ENCODE data around the gene GALM. TPM values are rescaled to one million over a fixed set of nuclear protein-coding genes. Genes with fewer than 3 reads are reported as not detected.

GALM gene
- total and polyA plus RNA-seq, 7 experiments from 2014 or later: 4.3 to 52.5 (median 14.4) TPM

GRCh38 chr2:38653715-38654527, 12.0 kb upstream of the GALM start:
- Histone ChIP-seq H3K4me3 (ENCODE audit: low read length) (no peak overlapping the region), H3K9me3 (ENCODE audit: control insufficient read depth in 2 of 3, low read length in 3 of 3) (no peaks in the 10 kb centered on the region), H3K36me3 (ENCODE audit: control insufficient read depth in 2 of 3, insufficient read depth in 3 of 3, low read length in 3 of 3) (no peaks in the 10 kb centered on the region), H3K27me3 (ENCODE audit: control insufficient read depth in 2 of 2, insufficient read depth in 2 of 2, low read length in 2 of 2) (no peaks in the 10 kb centered on the region), H3K4me1 (ENCODE audit: control insufficient read depth in 2 of 2, insufficient read depth in 2 of 2, low read length in 2 of 2) (peaks cover 0 to 27% of the 10 kb centered on the region in 2 donors), H3K27ac (ENCODE audit: low read depth, low read length) (no peak overlapping the region)
- peak; percentile 71 for ATAC-seq
- ChIA-PET POLR2A (interaction anchor here (0.5 to 3.3 kb wide), 5 partner anchors 10 to 99 kb away, joined by 3 to 23 read pairs (median 3); partner anchors contain the start of gene GALM), CTCF (interaction anchor here (0.6 to 1.4 kb wide), 3 partner anchors 47 to 88 kb away, joined by 3 read pairs; no protein-coding TSS in a partner anchor)
- Mint-ChIP-seq H3K4me3 (peak overlapping the region in 5 of 10 donors; percentile 4 to 65 (median 41)), H3K36me3 (peaks cover 0 to 13% (median 0%) of the 10 kb centered on the region in 5 donors), H3K4me1 (peaks cover 11 to 67% (median 25%) of the 10 kb centered on the region in 7 donors), H3K9me3 (peaks cover 0 to 5% (median 0%) of the 10 kb centered on the region in 11 donors), H3K27me3 (no peaks in the 10 kb centered on the region), H3K27ac (peak overlapping the region in 7 of 9 donors; percentile 0 to 92 (median 19))
- peak in 2 of 9 donors; percentile 16 to 63 for DNase-seq
- intact Hi-C loops (cut with micrococcal nuclease): loop anchor here in 1 of 2 donors (1.0 kb wide), 2 partner anchors 10 to 13 kb away; no protein-coding TSS in a partner anchor

GRCh38 chr2:38654528-38655381, 11.2 kb upstream of the GALM start:
- Histone ChIP-seq H3K36me3 (ENCODE audit: control insufficient read depth in 2 of 3, insufficient read depth in 3 of 3, low read length in 3 of 3) (no peaks in the 10 kb centered on the region), H3K27ac (ENCODE audit: low read depth, low read length) (no peak overlapping the region), H3K4me1 (ENCODE audit: control insufficient read depth in 2 of 2, insufficient read depth in 2 of 2, low read length in 2 of 2) (peaks cover 0 to 27% of the 10 kb centered on the region in 2 donors), H3K9me3 (ENCODE audit: control insufficient read depth in 2 of 3, low read length in 3 of 3) (no peaks in the 10 kb centered on the region), H3K4me3 (ENCODE audit: low read length) (no peak overlapping the region), H3K27me3 (ENCODE audit: control insufficient read depth in 2 of 2, insufficient read depth in 2 of 2, low read length in 2 of 2) (no peaks in the 10 kb centered on the region)
- H3K27ac Mint-ChIP-seq: peak overlapping the region in 4 of 9 donors; percentile 0 to 92 (median 19)
- ATAC-seq (peak; percentile 18), DNase-seq (no peak)
- H3K9me3 Mint-ChIP-seq: peaks cover 0 to 8% (median 0%) of the 10 kb centered on the region in 11 donors
- peaks cover 11 to 68% (median 25%) of the 10 kb centered on the region in 7 donors for H3K4me1 Mint-ChIP-seq
- CTCF ChIA-PET: no interaction called here
- H3K27me3 Mint-ChIP-seq: no peaks in the 10 kb centered on the region
- intact Hi-C loops (cut with micrococcal nuclease): no loop called here
- POLR2A ChIA-PET: interaction anchor here (2.6 kb wide), 1 partner anchor 12 kb away, joined by 13 read pairs; the partner anchor contains the start of gene GALM
- H3K36me3 Mint-ChIP-seq: peaks cover 0 to 11% (median 0%) of the 10 kb centered on the region in 5 donors
- H3K4me3 Mint-ChIP-seq: peak overlapping the region in 1 of 10 donors; percentile 5

DNA sequence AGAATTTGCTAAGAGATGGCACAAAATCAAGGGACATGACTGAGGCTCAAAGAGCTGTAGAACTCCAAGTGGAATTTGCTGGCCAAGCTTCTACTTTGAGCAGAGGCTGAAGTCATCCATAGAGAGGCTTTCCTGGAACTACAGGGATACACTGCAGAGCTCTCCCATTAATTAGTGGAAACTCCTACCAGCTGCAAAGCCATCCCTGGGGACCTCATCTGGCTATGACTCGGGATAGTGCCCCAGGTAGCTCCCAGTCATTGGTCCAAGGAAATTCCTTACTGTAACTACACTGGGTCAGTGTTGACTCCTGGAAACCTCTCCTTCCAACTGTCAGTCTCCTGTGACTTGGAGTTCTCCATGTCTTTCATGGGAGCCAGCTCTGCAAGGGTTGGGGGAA, 10.5 kb upstream of the GALM start:
- Mint-ChIP-seq H3K4me1 (peaks cover 11 to 62% (median 25%) of the 10 kb centered on the region in 7 donors), H3K36me3 (peaks cover 0 to 9% (median 0%) of the 10 kb centered on the region in 5 donors), H3K27me3 (no peaks in the 10 kb centered on the region), H3K4me3 (no peak overlapping the region), H3K9me3 (peaks cover 0 to 7% (median 0%) of the 10 kb centered on the region in 11 donors), H3K27ac (peak overlapping the region in 3 of 9 donors; percentile 7 to 35 (median 17))
- Histone ChIP-seq H3K27me3 (ENCODE audit: control insufficient read depth in 2 of 2, insufficient read depth in 2 of 2, low read length in 2 of 2) (no peaks in the 10 kb centered on the region), H3K36me3 (ENCODE audit: control insufficient read depth in 2 of 3, insufficient read depth in 3 of 3, low read length in 3 of 3) (no peaks in the 10 kb centered on the region), H3K9me3 (ENCODE audit: control insufficient read depth in 2 of 3, low read length in 3 of 3) (no peaks in the 10 kb centered on the region), H3K4me1 (ENCODE audit: control insufficient read depth in 2 of 2, insufficient read depth in 2 of 2, low read length in 2 of 2) (peaks cover 0 to 27% of the 10 kb centered on the region in 2 donors), H3K4me3 (ENCODE audit: low read length) (no peak overlapping the region), H3K27ac (ENCODE audit: low read depth, low read length) (no peak overlapping the region)
- intact Hi-C loops (cut with micrococcal nuclease): no loop called here
- CTCF ChIA-PET: interaction anchor here (0.5 kb wide), 1 partner anchor 10 kb away, joined by 4 read pairs; no protein-coding TSS in a partner anchor
- DNase-seq (no peak), ATAC-seq (no peak)
- POLR2A ChIA-PET: interaction anchor here (2.6 kb wide), 1 partner anchor 11 kb away, joined by 13 read pairs; the partner anchor contains the start of gene GALM

- DNase-seq (no peak), ATAC-seq (no peak)
- no peaks in the 10 kb centered on the region for H3K27me3 ChIP-seq (ENCODE audit: control insufficient read depth in 2 of 2, insufficient read depth in 2 of 2, low read length in 2 of 2)
- Mint-ChIP-seq H3K27ac (no peak overlapping the region), H3K4me3 (no peak overlapping the region), H3K9me3 (peaks cover 0 to 7% (median 0%) of the 10 kb centered on the region in 11 donors), H3K27me3 (no peaks in the 10 kb centered on the region), H3K4me1 (peaks cover 11 to 54% (median 24%) of the 10 kb centered on the region in 7 donors), H3K36me3 (peaks cover 0 to 9% (median 0%) of the 10 kb centered on the region in 5 donors)
- no peaks in the 10 kb centered on the region for H3K9me3 ChIP-seq (ENCODE audit: control insufficient read depth in 2 of 3, low read length in 3 of 3)
- H3K4me3 ChIP-seq (ENCODE audit: low read length): no peak overlapping the region
- H3K36me3 ChIP-seq (ENCODE audit: control insufficient read depth in 2 of 3, insufficient read depth in 3 of 3, low read length in 3 of 3): no peaks in the 10 kb centered on the region
- CTCF ChIA-PET: no interaction called here
- intact Hi-C loops (cut with micrococcal nuclease): no loop called here
- no peak overlapping the region for H3K27ac ChIP-seq (ENCODE audit: low read depth, low read length)
- POLR2A ChIA-PET: interaction anchor here (1.0 to 2.6 kb wide), 2 partner anchors 9 to 44 kb away, joined by 3 to 13 read pairs; partner anchors contain the start of gene GALM
- peaks cover 0 to 27% of the 10 kb centered on the region in 2 donors for H3K4me1 ChIP-seq (ENCODE audit: control insufficient read depth in 2 of 2, insufficient read depth in 2 of 2, low read length in 2 of 2)
These were observed 8.9 kb upstream of the GALM start for GRCh38 chr2:38656866-38657480.

GRCh38 chr2:38658613-38659012, 7.3 kb upstream of the GALM start:
- peaks cover 0 to 7% (median 0%) of the 10 kb centered on the region in 11 donors for H3K9me3 Mint-ChIP-seq
- Histone ChIP-seq H3K4me3 (ENCODE audit: low read length) (no peak overlapping the region), H3K27me3 (ENCODE audit: control insufficient read depth in 2 of 2, insufficient read depth in 2 of 2, low read length in 2 of 2) (no peaks in the 10 kb centered on the region), H3K9me3 (ENCODE audit: control insufficient read depth in 2 of 3, low read length in 3 of 3) (no peaks in the 10 kb centered on the region), H3K4me1 (ENCODE audit: control insufficient read depth in 2 of 2, insufficient read depth in 2 of 2, low read length in 2 of 2) (peaks cover 0 to 23% of the 10 kb centered on the region in 2 donors), H3K36me3 (ENCODE audit: control insufficient read depth in 2 of 3, insufficient read depth in 3 of 3, low read length in 3 of 3) (no peaks in the 10 kb centered on the region), H3K27ac (ENCODE audit: low read depth, low read length) (no peak overlapping the region)
- DNase-seq (no peak), ATAC-seq (no peak)
- intact Hi-C loops (cut with micrococcal nuclease): no loop called here
- no peak overlapping the region for H3K27ac Mint-ChIP-seq
- H3K27me3 Mint-ChIP-seq: no peaks in the 10 kb centered on the region
- POLR2A ChIA-PET: no interaction called here
- H3K4me1 Mint-ChIP-seq: peaks cover 4 to 59% (median 12%) of the 10 kb centered on the region in 7 donors
- CTCF ChIA-PET: no interaction called here
- peaks cover 0 to 8% (median 0%) of the 10 kb centered on the region in 5 donors for H3K36me3 Mint-ChIP-seq
- no peak overlapping the region for H3K4me3 Mint-ChIP-seq

- no peak overlapping the region for H3K4me3 Mint-ChIP-seq
These were observed 6.8 kb upstream of the GALM start for GRCh38 chr2:38659115-38659514.

More at GRCh38 chr2:38659115-38659514, 6.8 kb upstream of the GALM start:
- intact Hi-C loops (cut with micrococcal nuclease): no loop called here
- Histone ChIP-seq H3K4me1 (ENCODE audit: control insufficient read depth in 2 of 2, insufficient read depth in 2 of 2, low read length in 2 of 2) (peaks cover 0 to 23% of the 10 kb centered on the region in 2 donors), H3K27me3 (ENCODE audit: control insufficient read depth in 2 of 2, insufficient read depth in 2 of 2, low read length in 2 of 2) (no peaks in the 10 kb centered on the region), H3K27ac (ENCODE audit: low read depth, low read length) (no peak overlapping the region), H3K36me3 (ENCODE audit: control insufficient read depth in 2 of 3, insufficient read depth in 3 of 3, low read length in 3 of 3) (no peaks in the 10 kb centered on the region), H3K4me3 (ENCODE audit: low read length) (no peak overlapping the region), H3K9me3 (ENCODE audit: control insufficient read depth in 2 of 3, low read length in 3 of 3) (no peaks in the 10 kb centered on the region)
- H3K4me1 Mint-ChIP-seq: peaks cover 2 to 59% (median 12%) of the 10 kb centered on the region in 7 donors
- DNase-seq: no peak
- peaks cover 0 to 8% (median 0%) of the 10 kb centered on the region in 5 donors for H3K36me3 Mint-ChIP-seq
- no peaks in the 10 kb centered on the region for H3K27me3 Mint-ChIP-seq
- peak overlapping the region in 1 of 9 donors; percentile 18 for H3K27ac Mint-ChIP-seq
- ChIA-PET POLR2A (no interaction called here), CTCF (no interaction called here)
- H3K9me3 Mint-ChIP-seq: peaks cover 0 to 7% (median 0%) of the 10 kb centered on the region in 11 donors
- ATAC-seq: no peak

Data from naive thymus-derived CD4-positive, alpha-beta T cell (primary cell).